ENCODE results near the gene LY6G5B. TPM values are rescaled to one million over a fixed set of nuclear protein-coding genes. Genes with fewer than 3 reads are reported as not detected.

The LY6G5B gene
- total and polyA plus RNA-seq, 2 donors (not counting 3 experiments of a cell fraction or from before 2014, with no cell fraction given), result 15.4 to 25.0 TPM

DNA sequence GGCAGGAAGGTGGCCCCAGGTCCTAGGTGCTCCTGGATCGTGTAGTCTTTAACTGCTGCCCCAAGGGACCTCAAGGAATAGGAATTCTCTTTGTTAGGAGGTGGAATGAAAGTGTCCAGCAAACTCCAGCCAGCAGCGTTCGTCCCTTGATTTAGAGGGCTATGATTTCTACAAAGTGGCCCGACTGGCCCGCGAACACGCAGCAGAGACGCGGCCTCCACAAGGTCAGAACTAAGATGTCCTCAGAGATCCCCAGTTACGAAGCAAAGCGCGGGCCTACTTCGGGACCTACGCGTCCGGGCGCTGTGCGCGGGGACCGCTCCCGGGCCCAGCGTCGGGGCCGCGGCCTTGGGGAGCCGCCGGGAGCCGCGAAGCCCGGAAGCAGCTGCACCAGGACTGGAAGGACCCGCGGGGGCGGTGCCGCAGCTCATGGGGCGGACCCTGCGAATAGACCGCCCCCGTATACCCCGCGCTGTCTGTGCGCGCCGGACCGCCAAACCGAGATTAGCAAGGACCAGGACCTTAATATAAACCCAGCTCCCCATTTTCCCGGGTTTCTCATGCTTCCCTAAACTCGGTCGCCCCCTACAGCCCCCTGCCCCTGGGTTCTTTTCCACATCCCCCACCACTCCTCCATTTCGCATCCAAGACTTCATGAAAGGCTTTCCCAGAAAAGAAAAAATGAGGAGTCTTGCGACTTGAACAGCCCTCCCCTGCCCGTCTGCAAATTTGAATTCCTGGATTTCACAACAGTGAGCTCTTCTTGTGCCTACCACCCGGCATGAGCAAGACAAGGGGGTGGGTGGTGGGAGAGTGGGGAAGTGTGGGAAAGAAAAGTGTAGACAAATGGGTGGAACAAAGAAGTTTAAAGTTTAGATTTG, 9.2 kb upstream of the LY6G5B start, which contains the start of gene C6orf47:
Gene C6orf47, minus strand, starts transcription at position 398 of the 881 bp plus-strand sequence. CDS start 831 bp downstream, outside the sequence.
- TSS peak; percentile 44 for BruUV-seq (replicated peaks)
- intact Hi-C loops (cut with micrococcal nuclease) (loop anchor here (1.0 to 10.0 kb wide), 4 partner anchors 8 to 534 kb away; partner anchors contain the start of genes BAG6, GPSM3 and PBX2), dilution Hi-C loops (cut with MboI; ENCODE audit: extremely low pct_ligation_motif_present, low sequenced_read_pairs) (no loop called here)
- H3K4me1 ChIP-seq (ENCODE audit: control insufficient read depth, extremely low read depth, insufficient read depth, low read length), result peaks cover 44% of the 10 kb centered on the region
- DNase-seq (ENCODE audit: low read depth, low spot score) (peak; percentile 87), FAIRE-seq (peak; percentile 80)
- H3K9me3 ChIP-seq (replicated peaks; ENCODE audit: control insufficient read depth, insufficient read depth, low read length), result no peaks in the 10 kb centered on the region
- peaks cover 3 to 4% of the 10 kb centered on the region in 2 experiments for H3K36me3 ChIP-seq (ENCODE audit: control insufficient read depth in 2 of 2, extremely low read depth in 1 of 2, insufficient read depth in 2 of 2, low read length in 2 of 2)
- no peak for TF ChIP-seq CTCF (IDR thresholded peaks at IDR 0.05; ENCODE audit: extremely low read depth in 1 of 2, insufficient read depth in 1 of 2, low read depth in 1 of 2, low read length in 2 of 2)
- no peak for TF ChIP-seq MAX (IDR thresholded peaks at IDR 0.05; ENCODE audit: insufficient read depth, insufficient read length)
- peak; percentile 98 for TF ChIP-seq POLR2AphosphoS5 (IDR thresholded peaks at IDR 0.05; ENCODE audit: insufficient read depth, low read depth, low read length)
- TF ChIP-seq GATA2 (IDR thresholded peaks at IDR 0.05; ENCODE audit: insufficient read depth, insufficient read length, low read depth, low read length), result no peak
- TF ChIP-seq EZH2 (IDR thresholded peaks at IDR 0.05; ENCODE audit: borderline replicate concordance, low read depth, low read length, severe bottlenecking), result no peak
- TF ChIP-seq FOS (IDR thresholded peaks at IDR 0.05; ENCODE audit: borderline replicate concordance, insufficient read depth, low read length), result peak; percentile 5
- TF ChIP-seq MYC (IDR thresholded peaks at IDR 0.05; ENCODE audit: low read depth, low read length), result no peak
- TF ChIP-seq JUN (IDR thresholded peaks at IDR 0.05; ENCODE audit: borderline replicate concordance, insufficient read depth, insufficient read length, low read depth), result no peak
- peak; percentile 92 for TF ChIP-seq POLR2A (IDR thresholded peaks at IDR 0.05; ENCODE audit: low read depth, low read length)
- no peaks in the 10 kb centered on the region for H4K20me1 ChIP-seq (replicated peaks; ENCODE audit: control insufficient read depth, extremely low read depth, insufficient read depth, low read length)
- H3K9ac ChIP-seq (replicated peaks; ENCODE audit: extremely low read depth, insufficient read depth, low read length), result peak within 1 kb of the TSS; percentile 82
- peak within 1 kb of the TSS; percentile 67 for H3K4me2 ChIP-seq (ENCODE audit: insufficient read depth, low read length)
- H2AFZ ChIP-seq (ENCODE audit: low read depth, low read length), result peak within 1 kb of the TSS; percentile 52
- peak within 1 kb of the TSS; percentile 62 for H3K27ac ChIP-seq (ENCODE audit: insufficient read depth, low read depth, low read length)
- CTCF ChIA-PET, result interaction anchor here (0.9 to 5.7 kb wide), 5 partner anchors 8 to 135 kb away, joined by 3 to 38 read pairs (median 3); partner anchors contain the start of genes BAG6 and VARS1
- peak within 1 kb of the TSS; percentile 30 to 76 (median 70) for H3K4me3 ChIP-seq (replicated peaks in 1 of 3; ENCODE audit: insufficient read depth in 1 of 3, low read depth in 1 of 3, low read length in 3 of 3)
- POLR2A ChIA-PET, result interaction anchor here (0.6 to 2.1 kb wide), 4 partner anchors 9 to 166 kb away, joined by 3 to 13 read pairs (median 4); partner anchors contain the start of genes BAG6, HSPA1B and PRRC2A
- H3K27me3 ChIP-seq (ENCODE audit: control insufficient read depth in 2 of 2, insufficient read depth in 2 of 2, low read length in 2 of 2), result no peaks in the 10 kb centered on the region
- no peaks in the 10 kb centered on the region for H3K9me1 ChIP-seq (replicated peaks; ENCODE audit: control insufficient read depth, extremely low read depth, insufficient read depth, low read length)
- H3K79me2 ChIP-seq (ENCODE audit: control insufficient read depth, insufficient read depth, low read length), result peaks cover 28% of the 10 kb centered on the region
